Endothelial cell (in vitro differentiated cells): ENCODE data around the gene TMEM151B. TPM values are rescaled to one million over a fixed set of nuclear protein-coding genes. Genes with fewer than 3 reads are reported as not detected.

Experiments
- DNase-seq: peaks from one replicate; pipeline ENCODE4 v3.0.0; 2021; ENCODE audit warnings: low spot score
- H3K27ac Mint-ChIP-seq: one replicate; pipeline ENCODE4 v1.8.0; 2021; ENCODE audit warnings: mixed read lengths, inconsistent platforms; ENCODE audit not compliant: unreplicated experiment
- H3K27me3 Mint-ChIP-seq: one replicate; pipeline ENCODE4 v1.8.0; 2021; ENCODE audit warnings: mild to moderate bottlenecking, moderate library complexity, mixed read lengths, inconsistent platforms; ENCODE audit not compliant: unreplicated experiment
- H3K36me3 Mint-ChIP-seq: one replicate; pipeline ENCODE4 v1.8.0; 2021; ENCODE audit warnings: mild to moderate bottlenecking, low read depth, mixed read lengths, inconsistent platforms; ENCODE audit not compliant: unreplicated experiment
- H3K4me1 Mint-ChIP-seq: one replicate; pipeline ENCODE4 v1.8.0; 2021; ENCODE audit warnings: mild to moderate bottlenecking, mixed read lengths, inconsistent platforms; ENCODE audit not compliant: unreplicated experiment
- H3K4me3 Mint-ChIP-seq: one replicate; pipeline ENCODE4 v1.8.0; 2021; ENCODE audit warnings: mild to moderate bottlenecking, mixed read lengths, inconsistent platforms; ENCODE audit not compliant: unreplicated experiment
- H3K9me3 Mint-ChIP-seq: one replicate; pipeline ENCODE4 v1.8.0; 2021; ENCODE audit warnings: mixed read lengths, inconsistent platforms; ENCODE audit not compliant: unreplicated experiment
- total RNA-seq: library from RNA; stranded (reverse); fragmentation: NEBNext Ultra II Directional; extraction: Animal tissue kit (Norgen Biotek cat#: 25700); gene quantifications from one replicate; pipeline ENCODE4 v1.2.1, GENCODE V29; 2021; ENCODE audit not compliant: unreplicated experiment
- TF ChIP-seq, protein P1 (sequence below): fragments of 200-600 bp; sonication (generic); IDR thresholded peaks from one replicate; pipeline ENCODE4 v1.5.0; 2021; ENCODE audit warnings: antibody characterized with exemption; ENCODE audit not compliant: unreplicated experiment

TMEM151B gene
- total RNA-seq, 1 donor from 2014 or later, result 0.28 TPM

- Mint-ChIP-seq H3K36me3 (peaks cover 63% of the 10 kb centered on the region), H3K27me3 (peaks cover 14% of the 10 kb centered on the region)
Observed at GRCh38 chr6:44255871-44256774, 14.1 kb upstream of the TMEM151B start.

DNA sequence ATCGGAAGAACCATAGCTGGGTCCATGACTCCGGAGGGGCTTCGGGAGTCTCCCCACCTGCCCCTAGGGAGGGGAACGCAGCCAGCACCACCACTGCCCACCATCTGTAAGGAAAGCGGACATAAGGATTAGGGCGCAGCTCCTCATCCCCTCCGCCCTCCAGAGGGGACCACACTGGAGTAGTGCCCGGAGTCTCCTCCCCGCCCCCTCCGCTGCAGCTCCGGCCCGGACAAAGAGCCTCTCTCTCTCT is 13.6 kb upstream of the TMEM151B start:
- TF ChIP-seq, protein P1, sequence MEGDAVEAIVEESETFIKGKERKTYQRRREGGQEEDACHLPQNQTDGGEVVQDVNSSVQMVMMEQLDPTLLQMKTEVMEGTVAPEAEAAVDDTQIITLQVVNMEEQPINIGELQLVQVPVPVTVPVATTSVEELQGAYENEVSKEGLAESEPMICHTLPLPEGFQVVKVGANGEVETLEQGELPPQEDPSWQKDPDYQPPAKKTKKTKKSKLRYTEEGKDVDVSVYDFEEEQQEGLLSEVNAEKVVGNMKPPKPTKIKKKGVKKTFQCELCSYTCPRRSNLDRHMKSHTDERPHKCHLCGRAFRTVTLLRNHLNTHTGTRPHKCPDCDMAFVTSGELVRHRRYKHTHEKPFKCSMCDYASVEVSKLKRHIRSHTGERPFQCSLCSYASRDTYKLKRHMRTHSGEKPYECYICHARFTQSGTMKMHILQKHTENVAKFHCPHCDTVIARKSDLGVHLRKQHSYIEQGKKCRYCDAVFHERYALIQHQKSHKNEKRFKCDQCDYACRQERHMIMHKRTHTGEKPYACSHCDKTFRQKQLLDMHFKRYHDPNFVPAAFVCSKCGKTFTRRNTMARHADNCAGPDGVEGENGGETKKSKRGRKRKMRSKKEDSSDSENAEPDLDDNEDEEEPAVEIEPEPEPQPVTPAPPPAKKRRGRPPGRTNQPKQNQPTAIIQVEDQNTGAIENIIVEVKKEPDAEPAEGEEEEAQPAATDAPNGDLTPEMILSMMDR, result no peak
- H3K4me1 Mint-ChIP-seq, result peaks cover 34% of the 10 kb centered on the region
- H3K27ac Mint-ChIP-seq, result peak overlapping the region; percentile 57
- H3K4me3 Mint-ChIP-seq, result peak overlapping the region; percentile 92
- H3K9me3 Mint-ChIP-seq, result no peaks in the 10 kb centered on the region
- no peak for DNase-seq
- peaks cover 14% of the 10 kb centered on the region for H3K27me3 Mint-ChIP-seq
- H3K36me3 Mint-ChIP-seq, result peaks cover 59% of the 10 kb centered on the region

More at GRCh38 chr6:44255871-44256774, 14.1 kb upstream of the TMEM151B start:
- no peak for DNase-seq
- peak overlapping the region; percentile 92 for H3K4me3 Mint-ChIP-seq
- peaks cover 34% of the 10 kb centered on the region for H3K4me1 Mint-ChIP-seq
- no peaks in the 10 kb centered on the region for H3K9me3 Mint-ChIP-seq
- H3K27ac Mint-ChIP-seq, result peak overlapping the region; percentile 57
- TF ChIP-seq, protein P1, result no peak

DNA sequence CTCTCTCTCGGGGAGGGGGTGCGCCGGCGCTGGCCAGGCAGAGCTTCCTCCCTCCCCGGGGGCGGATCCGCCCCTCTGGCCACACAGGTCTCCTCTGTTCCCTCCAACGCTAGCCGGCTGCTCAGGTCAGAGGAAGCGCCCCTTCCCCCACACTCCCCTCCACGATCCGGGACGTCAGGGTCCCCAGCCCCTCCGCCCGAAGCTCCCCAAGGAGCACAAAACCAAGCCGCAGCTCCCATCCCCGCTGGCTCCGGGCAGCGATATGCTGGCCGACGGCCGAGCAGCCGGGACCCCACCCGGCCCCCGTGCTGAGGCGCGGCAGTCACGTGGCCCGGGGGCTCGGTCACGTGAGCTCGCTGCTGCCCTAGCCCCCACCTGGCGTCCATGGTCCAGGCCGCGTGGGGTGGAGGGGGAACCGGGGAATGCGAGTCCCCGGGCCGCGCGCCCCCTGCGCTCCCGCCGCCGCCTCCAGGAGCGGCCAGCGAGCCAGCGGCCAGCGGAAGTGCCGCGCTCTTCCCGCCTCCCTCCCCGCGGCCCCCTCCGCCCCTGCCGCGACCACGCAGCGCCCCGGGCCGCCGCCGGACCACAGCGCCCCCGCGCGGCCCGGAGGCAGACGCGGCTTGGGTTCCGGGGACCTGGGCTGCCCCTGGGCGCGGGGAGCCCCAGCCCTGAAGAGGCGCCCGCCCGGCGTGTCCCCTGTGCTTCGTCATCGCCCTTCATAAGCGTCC is 13.1 kb upstream of the TMEM151B start, which contains the start of gene SLC35B2:
Gene SLC35B2, minus strand, starts transcription at position 504 of the 728 bp plus-strand sequence. Its CDS starts 118 bp downstream, at position 386.
- Mint-ChIP-seq H3K27me3 (peaks cover 14% of the 10 kb centered on the region), H3K9me3 (no peaks in the 10 kb centered on the region), H3K36me3 (peaks cover 54% of the 10 kb centered on the region), H3K27ac (peak within 1 kb of the TSS; percentile 90), H3K4me1 (peaks cover 37% of the 10 kb centered on the region), H3K4me3 (peak within 1 kb of the TSS; percentile 92)
- DNase-seq, result peak; percentile 69
- TF ChIP-seq, protein P1, result peak; percentile 87

- Mint-ChIP-seq H3K36me3 (peaks cover 49% of the 10 kb centered on the region), H3K27ac (peak overlapping the region; percentile 90), H3K4me3 (peak overlapping the region; percentile 92), H3K4me1 (peaks cover 42% of the 10 kb centered on the region), H3K27me3 (peaks cover 14% of the 10 kb centered on the region), H3K9me3 (no peaks in the 10 kb centered on the region)
- TF ChIP-seq, protein P1, result no peak
- DNase-seq, result no peak
Observed at GRCh38 chr6:44257753-44258324, 12.4 kb upstream of the TMEM151B start.
